H1 (cell line): ENCODE measurements around the gene SLC34A1.

Experiments
- ATF3 ChIP-seq: IDR thresholded peaks from 2 replicates; pipeline ENCODE4 v1.6.1; 2011; ENCODE audit warnings: low read depth, mild to moderate bottlenecking, low read length; ENCODE audit not compliant: insufficient read depth
- KDM5A ChIP-seq: fragments of 200-600 bp; IDR thresholded peaks from 2 replicates; pipeline ENCODE4 v1.7.1; 2012; ENCODE audit warnings: mild to moderate bottlenecking, low read length, inconsistent platforms, mixed read lengths
- RNF2 ChIP-seq: fragments of 200-900, 300-1000 bp; sonication (generic); IDR thresholded peaks from 2 replicates; pipeline ENCODE4 v1.7.1; 2016; ENCODE audit warnings: borderline replicate concordance, low read depth, mild to moderate bottlenecking, antibody characterized with exemption, low read length; ENCODE audit not compliant: poor library complexity, severe bottlenecking; ENCODE audit errors: missing control alignments
- SAP30 ChIP-seq: fragments of 300-600 bp; sonication (generic); IDR thresholded peaks from 2 replicates; pipeline ENCODE4 v1.7.1; 2012; ENCODE audit warnings: low read length, moderate library complexity, mild to moderate bottlenecking, inconsistent platforms; ENCODE audit not compliant: insufficient read depth, insufficient replicate concordance
- SRF ChIP-seq: IDR thresholded peaks from 2 replicates; pipeline ENCODE4 v1.6.1; 2011; ENCODE audit warnings: mild to moderate bottlenecking, low read depth, low read length, moderate library complexity
- TF ChIP-seq, protein P1 (sequence below), 3 experiments: IDR thresholded peaks; 1 replicate in 2 of 3; 2 replicates in 1 of 3; pipeline versions ENCODE4 v1.5.1 to v1.6.1; 2011; ENCODE audit warnings: low read length in 3 of 3, mild to moderate bottlenecking in 3 of 3, inconsistent platforms in 2 of 3, low read depth in 1 of 3, moderate library complexity in 1 of 3; ENCODE audit not compliant: insufficient read depth in 1 of 3; ENCODE audit errors: control extremely low read depth in 1 of 3
- TF ChIP-seq, protein P2 (sequence below): IDR thresholded peaks from 2 replicates; pipeline ENCODE4 v1.6.1; 2012; ENCODE audit warnings: low read length, inconsistent platforms

GRCh38 chr5:177432143-177432838 is 48.1 kb downstream of the SLC34A1 start:
- TF ChIP-seq, protein P1, sequence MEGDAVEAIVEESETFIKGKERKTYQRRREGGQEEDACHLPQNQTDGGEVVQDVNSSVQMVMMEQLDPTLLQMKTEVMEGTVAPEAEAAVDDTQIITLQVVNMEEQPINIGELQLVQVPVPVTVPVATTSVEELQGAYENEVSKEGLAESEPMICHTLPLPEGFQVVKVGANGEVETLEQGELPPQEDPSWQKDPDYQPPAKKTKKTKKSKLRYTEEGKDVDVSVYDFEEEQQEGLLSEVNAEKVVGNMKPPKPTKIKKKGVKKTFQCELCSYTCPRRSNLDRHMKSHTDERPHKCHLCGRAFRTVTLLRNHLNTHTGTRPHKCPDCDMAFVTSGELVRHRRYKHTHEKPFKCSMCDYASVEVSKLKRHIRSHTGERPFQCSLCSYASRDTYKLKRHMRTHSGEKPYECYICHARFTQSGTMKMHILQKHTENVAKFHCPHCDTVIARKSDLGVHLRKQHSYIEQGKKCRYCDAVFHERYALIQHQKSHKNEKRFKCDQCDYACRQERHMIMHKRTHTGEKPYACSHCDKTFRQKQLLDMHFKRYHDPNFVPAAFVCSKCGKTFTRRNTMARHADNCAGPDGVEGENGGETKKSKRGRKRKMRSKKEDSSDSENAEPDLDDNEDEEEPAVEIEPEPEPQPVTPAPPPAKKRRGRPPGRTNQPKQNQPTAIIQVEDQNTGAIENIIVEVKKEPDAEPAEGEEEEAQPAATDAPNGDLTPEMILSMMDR (IDR thresholded peaks at IDR 0.05; ENCODE audit: control extremely low read depth in 1 of 3, insufficient read depth in 1 of 3, low read depth in 1 of 3, low read length in 3 of 3), result no peak
- TF ChIP-seq SRF, result no peak
- TF ChIP-seq, protein P2, sequence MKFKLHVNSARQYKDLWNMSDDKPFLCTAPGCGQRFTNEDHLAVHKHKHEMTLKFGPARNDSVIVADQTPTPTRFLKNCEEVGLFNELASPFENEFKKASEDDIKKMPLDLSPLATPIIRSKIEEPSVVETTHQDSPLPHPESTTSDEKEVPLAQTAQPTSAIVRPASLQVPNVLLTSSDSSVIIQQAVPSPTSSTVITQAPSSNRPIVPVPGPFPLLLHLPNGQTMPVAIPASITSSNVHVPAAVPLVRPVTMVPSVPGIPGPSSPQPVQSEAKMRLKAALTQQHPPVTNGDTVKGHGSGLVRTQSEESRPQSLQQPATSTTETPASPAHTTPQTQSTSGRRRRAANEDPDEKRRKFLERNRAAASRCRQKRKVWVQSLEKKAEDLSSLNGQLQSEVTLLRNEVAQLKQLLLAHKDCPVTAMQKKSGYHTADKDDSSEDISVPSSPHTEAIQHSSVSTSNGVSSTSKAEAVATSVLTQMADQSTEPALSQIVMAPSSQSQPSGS, result no peak
- no peak for TF ChIP-seq ATF3
- no peak for TF ChIP-seq SAP30
- no peak for TF ChIP-seq KDM5A
- TF ChIP-seq RNF2, result no peak
